Measurements from ENCODE around the gene SORBS1.
A peak's percentile ranks its signal among the peaks of the same experiment; 100 is the strongest.

- peak in 4 of 6 experiments; percentile 24 to 41 (median 26) for TF ChIP-seq CTCF (IDR thresholded peaks at IDR 0.05)
- TF ChIP-seq POLR2A (IDR thresholded peaks at IDR 0.05): no peak
Measured at GRCh38 chr10:95289003-95289920, 271.9 kb downstream of the SORBS1 start.
